ENCODE results near the gene MYO10.
"Not testable (repeated sequence)": the region's sequence is repeated elsewhere in the genome, so short reads cannot be mapped to it uniquely, and the experiment has no call there.

MYO10 gene

GRCh38 chr5:16668631-16669030 lies 267.5 kb downstream of the MYO10 start:
- no peak for DNase-seq (ENCODE audit: low spot score)

- no peak for DNase-seq (ENCODE audit: low spot score)
These were observed 267.9 kb downstream of the MYO10 start for GRCh38 chr5:16668194-16668593.

DNA sequence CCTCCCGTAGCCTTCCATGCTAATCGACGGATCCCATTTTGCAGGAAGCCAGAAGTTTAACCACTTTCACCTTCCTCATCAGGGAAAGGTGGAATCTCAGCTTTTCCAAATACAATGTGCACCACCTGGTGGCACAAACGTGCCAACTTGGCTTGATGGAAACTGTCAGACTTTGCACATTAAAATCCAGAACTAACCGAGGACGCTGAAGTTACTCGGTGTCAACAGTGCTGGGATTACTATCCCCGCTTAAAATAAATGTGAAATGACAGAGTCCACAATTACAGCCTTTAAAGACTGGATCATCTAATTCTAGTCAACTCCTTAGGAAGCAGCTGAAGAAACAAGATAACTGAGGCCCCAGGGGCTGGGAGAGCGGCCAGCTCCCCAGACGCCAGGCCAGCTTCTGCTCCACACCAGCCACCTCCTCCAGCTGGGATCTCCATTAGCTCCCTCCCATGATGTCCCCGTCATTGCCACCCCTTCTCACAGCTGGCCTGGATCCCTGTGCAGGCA lies 269.1 kb downstream of the MYO10 start:
- no peak for DNase-seq (ENCODE audit: low spot score)

GRCh38 chr5:16666130-16666882 lies 269.8 kb downstream of the MYO10 start:
- DNase-seq (ENCODE audit: low spot score) = no peak

GRCh38 chr5:16665601-16666000 lies 270.5 kb downstream of the MYO10 start:
- no peak for DNase-seq (ENCODE audit: low spot score)

GRCh38 chr5:16664368-16664767 lies 271.7 kb downstream of the MYO10 start:
- DNase-seq (ENCODE audit: low spot score) = no peak

DNA sequence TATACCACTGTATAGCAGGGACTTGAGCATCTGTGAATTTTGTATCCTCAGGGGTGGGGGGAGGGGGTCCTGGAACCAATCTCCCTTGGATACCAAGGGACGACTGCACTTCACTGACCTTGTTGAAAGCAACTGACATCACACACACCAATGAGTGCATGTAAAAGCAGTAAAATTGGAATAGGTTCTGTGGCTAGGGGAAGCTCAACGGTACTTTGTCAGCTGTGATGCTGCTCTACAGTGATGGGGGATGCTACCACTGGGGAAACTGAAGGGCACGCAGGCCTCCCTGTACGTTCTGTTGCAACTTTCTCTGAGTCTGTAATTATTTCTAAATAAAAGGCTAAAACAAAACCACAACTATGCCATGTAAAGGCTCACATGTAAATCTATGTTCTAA lies 272.2 kb downstream of the MYO10 start:
- no peak for DNase-seq (ENCODE audit: low spot score)

DNA sequence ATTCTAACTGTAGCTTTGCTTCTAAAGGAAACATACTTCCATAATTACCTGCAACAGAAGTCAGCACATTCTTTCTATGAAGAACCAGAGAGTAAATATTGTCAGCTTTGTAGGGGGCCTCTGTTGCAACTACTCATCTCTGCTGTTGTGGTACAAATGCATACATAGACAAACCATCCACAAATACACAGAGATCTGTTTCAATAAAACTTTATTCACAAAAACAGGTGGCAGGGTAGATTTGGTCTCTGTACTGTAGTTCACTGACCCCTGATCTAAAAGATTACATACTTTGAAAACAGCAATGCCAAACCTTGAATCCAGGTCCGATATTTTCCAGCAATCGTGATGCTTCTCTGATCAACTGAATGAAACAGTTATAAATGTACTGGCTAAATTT lies 274.4 kb downstream of the MYO10 start:
- no peak for DNase-seq (ENCODE audit: low spot score)

DNA sequence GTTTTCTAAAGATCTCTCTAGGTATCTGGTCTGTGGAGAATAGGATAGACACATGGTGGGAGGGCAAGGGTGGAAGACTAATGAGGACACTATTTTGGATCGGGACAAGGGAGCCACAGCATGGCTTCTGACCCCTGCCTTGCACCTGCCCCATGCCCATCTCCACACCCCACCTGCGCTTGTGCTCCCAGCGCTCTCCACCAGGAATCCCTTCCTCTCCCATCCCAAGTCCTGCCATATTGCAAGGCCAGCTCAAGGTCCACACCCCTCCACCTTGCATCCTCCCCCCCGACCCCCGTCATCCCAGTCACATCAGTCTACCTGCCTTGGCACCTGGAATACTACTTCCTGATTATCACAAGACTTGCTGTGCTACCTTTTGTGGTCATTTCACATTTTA lies 275.1 kb downstream of the MYO10 start:
- no peak for DNase-seq (ENCODE audit: low spot score)

- no peak for DNase-seq (ENCODE audit: low spot score)
These were observed 276.6 kb downstream of the MYO10 start for GRCh38 chr5:16659536-16659935.

DNA sequence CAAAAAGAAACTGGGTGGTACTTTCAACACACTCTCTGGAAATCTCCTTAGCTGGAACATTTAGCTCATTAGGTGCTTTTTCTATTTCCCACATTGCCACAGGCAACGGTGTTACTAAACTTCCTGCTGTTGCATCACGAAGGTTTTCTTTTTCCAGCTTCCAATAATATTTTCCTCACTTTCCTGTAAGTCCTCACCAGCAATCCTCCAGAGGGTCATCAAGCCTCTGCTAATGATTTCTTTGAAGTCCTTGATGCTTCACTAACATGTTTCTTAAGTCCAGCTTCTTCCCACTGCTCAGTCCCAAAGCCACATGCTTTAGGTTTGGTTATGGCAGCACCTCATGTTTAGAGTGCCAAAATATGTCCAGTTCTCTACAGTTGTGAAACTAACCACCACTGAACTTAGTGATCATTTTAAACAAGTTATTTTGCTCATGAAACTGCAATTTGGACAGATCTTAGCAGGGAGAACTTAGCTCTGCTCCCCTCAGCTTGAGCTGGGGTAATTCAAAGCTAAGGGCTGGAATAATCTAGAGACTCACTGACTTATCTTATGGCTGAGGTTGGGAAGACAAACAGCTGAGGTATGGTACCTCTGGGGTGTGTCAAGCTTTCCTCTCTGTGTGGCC lies 279.4 kb downstream of the MYO10 start:
- DNase-seq (ENCODE audit: low spot score) = no peak

DNA sequence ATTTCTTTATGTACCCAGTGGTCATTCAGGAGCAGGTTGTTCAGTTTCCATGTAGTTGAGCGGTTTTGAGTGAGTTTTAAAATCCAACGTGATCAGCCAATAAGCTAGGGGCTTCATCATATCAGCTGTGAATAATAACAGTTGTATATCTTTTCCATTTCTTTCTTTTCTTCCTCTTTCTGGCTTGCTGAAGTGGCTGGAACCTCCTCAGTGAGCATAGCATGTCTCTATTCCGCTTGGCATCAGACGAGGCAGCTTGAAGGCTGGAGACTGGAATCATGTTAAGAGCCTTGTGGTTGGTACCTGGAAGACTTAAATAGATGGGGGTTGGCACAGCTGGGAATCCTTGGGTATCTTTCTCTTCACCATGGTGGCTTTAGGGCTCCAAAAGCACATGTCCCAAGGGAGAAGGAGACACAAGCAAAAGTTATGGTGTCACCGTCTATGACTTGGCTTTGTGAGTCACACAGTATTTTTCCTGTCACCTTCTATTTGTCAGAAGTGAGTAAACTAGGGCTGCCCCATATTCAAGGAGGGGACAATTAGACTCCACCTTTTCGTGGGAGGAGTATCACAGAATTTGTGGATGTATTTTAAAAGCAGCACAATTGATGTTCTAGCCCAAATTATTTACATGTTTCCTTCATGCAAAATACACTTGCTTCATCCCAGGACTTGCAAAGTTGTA lies 281.3 kb downstream of the MYO10 start:
- DNase-seq (ENCODE audit: low spot score) = no peak

- not testable (repeated sequence) for DNase-seq (ENCODE audit: low spot score)
These were observed 287.3 kb downstream of the MYO10 start for GRCh38 chr5:16648739-16649138.

- DNase-seq (ENCODE audit: low spot score) = no peak
These were observed 291.7 kb downstream of the MYO10 start for GRCh38 chr5:16644301-16644889.

GRCh38 chr5:16642867-16643266 lies 293.2 kb downstream of the MYO10 start:
- no peak for DNase-seq (ENCODE audit: low spot score)

- no peak for DNase-seq (ENCODE audit: low spot score)
These were observed 296.9 kb downstream of the MYO10 start for GRCh38 chr5:16639206-16639605.

GRCh38 chr5:16628376-16628775 lies 307.7 kb downstream of the MYO10 start:
- DNase-seq (ENCODE audit: low spot score) = no peak

- no peak for DNase-seq (ENCODE audit: low spot score)
These were observed 309.3 kb downstream of the MYO10 start for GRCh38 chr5:16626696-16627264.

DNA sequence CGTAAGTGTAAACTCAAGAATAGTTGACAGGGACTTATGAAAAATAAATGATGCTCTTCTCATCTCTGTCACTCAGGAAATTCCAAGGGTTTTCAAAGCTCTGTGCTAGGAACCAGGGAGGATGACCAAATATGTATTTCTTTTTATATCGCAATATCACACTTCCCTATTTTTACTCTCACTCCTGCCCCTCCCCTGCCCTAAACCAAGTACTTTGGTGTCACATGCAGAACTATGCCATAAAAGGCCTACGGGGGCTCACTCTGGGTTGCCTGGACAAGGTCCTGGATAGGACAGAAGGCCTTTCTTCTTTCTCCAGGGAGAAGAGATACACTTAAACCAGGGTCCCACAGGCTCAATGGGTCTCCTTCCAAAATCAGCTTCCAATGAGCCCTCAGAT lies 311.0 kb downstream of the MYO10 start:
- no peak for DNase-seq (ENCODE audit: low spot score)

- DNase-seq (ENCODE audit: low spot score) = no peak
These were observed 317.0 kb downstream of the MYO10 start for GRCh38 chr5:16619136-16619535.

DNA sequence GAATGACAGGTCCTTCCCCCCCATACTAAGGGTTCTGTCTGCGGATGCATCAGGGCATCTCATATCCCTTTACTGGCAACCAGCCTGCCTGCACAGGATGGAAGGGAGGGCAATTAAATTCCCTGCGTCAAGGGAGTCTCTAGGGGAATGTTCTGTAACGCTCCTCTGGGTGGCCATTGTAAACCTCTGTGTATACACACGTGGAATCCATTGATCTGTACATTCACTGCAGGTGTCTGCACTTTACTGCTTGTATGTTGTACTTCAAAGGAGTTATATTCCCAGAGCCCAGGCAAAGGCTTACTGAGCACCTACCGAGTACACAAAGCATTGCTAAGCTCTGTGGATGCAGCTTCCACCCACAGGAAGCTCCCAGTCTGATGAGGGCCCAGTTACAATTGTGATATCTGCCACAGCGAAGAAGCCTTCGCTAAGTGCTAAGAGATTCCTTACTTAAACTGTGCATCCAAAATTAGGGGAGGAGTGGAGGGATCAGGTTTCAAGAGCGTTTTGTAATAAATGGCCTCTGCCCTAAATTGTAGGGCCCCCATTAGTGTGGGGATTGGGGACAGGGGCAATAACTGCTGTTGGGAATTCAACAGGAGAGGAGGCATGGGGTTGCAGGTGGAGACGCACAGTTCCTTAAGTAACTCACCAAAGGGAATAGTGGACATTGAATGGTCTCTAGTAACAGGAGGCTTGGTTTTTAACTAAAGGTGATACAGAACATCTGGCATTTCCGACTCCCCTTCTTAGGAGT lies 317.8 kb downstream of the MYO10 start:
- no peak for DNase-seq (ENCODE audit: low spot score)
